K562 (cell line): ENCODE results near the gene DDX41. TPM values are rescaled to one million over a fixed set of nuclear protein-coding genes. Genes with fewer than 3 reads are reported as not detected.

Source experiments
- BRCA1 ChIP-seq, 2 experiments: fragments of 450-650 bp in 1 of 2; sonication (generic) in 1 of 2; formaldehyde crosslinking in 1 of 2; IDR thresholded peaks; 2 replicates each; pipeline versions ENCODE4 v1.5.0 to v1.6.1; 2017 to 2020; ENCODE audit warnings: mild to moderate bottlenecking in 1 of 2, missing genetic modification reagents in 1 of 2
- CBX3 ChIP-seq, 2 experiments: IDR thresholded peaks; 1 replicate in 1 of 2; 2 replicates in 1 of 2; pipeline ENCODE4 v1.6.1; 2012; ENCODE audit warnings: inconsistent platforms in 2 of 2, low read length in 2 of 2, borderline replicate concordance in 1 of 2, control low read depth in 1 of 2
- MBD2 ChIP-seq: sonication (generic); IDR thresholded peaks from 2 replicates; pipeline ENCODE4 v1.6.1; 2016; ENCODE audit warnings: low read depth, borderline replicate concordance
- MYBL2 ChIP-seq, 2 experiments: fragments of 450-650 bp in 1 of 2; sonication (generic) in 1 of 2; formaldehyde crosslinking in 1 of 2; IDR thresholded peaks; 2 replicates each; pipeline versions ENCODE4 v1.6.1 to v1.8.1; 2017 to 2022; ENCODE audit warnings: borderline replicate concordance in 1 of 2, inconsistent platforms in 1 of 2, low read depth in 1 of 2, mild to moderate bottlenecking in 1 of 2, missing genetic modification reagents in 1 of 2, moderate library complexity in 1 of 2
- PPARD ChIP-seq: fragments of 250-450 bp; sonication (Bioruptor Pico); IDR thresholded peaks from 2 replicates; pipeline ENCODE4 v1.8.0; 2022; ENCODE audit warnings: inconsistent platforms, mild to moderate bottlenecking, moderate library complexity
- RBM22 ChIP-seq: fragments of 200-400 bp; formaldehyde crosslinking; IDR thresholded peaks from 2 replicates; pipeline ENCODE4 v1.6.1; 2018; ENCODE audit warnings: low read length, low read depth; ENCODE audit not compliant: poor library complexity, severe bottlenecking
- RFX1 ChIP-seq: fragments of 450-650 bp; IDR thresholded peaks from 2 replicates; pipeline ENCODE4 v1.6.1; 2016; ENCODE audit warnings: mild to moderate bottlenecking, moderate library complexity
- SAP30 ChIP-seq: fragments of 200-600 bp; sonication (generic); IDR thresholded peaks from 2 replicates; pipeline ENCODE4 v1.6.1; 2012; ENCODE audit warnings: borderline replicate concordance, low read depth, mild to moderate bottlenecking, moderate library complexity, low read length, control low read depth, inconsistent platforms; ENCODE audit not compliant: insufficient read depth, poor library complexity, severe bottlenecking
- SMAD1 ChIP-seq: fragments of 150-350 bp; IDR thresholded peaks from 2 replicates; pipeline ENCODE4 v1.6.1; 2014; ENCODE audit warnings: low read length, low read depth; ENCODE audit not compliant: partially characterized antibody
- UBTF ChIP-seq, 2 experiments: IDR thresholded peaks; 2 replicates each; pipeline ENCODE4 v1.6.1; 2012; ENCODE audit warnings: improper control_type of control experiment in 2 of 2, low read depth in 2 of 2, low read length in 2 of 2, borderline replicate concordance in 1 of 2
- ZFP91 ChIP-seq: sonication (generic); formaldehyde crosslinking; IDR thresholded peaks from 2 replicates; pipeline ENCODE4 v1.8.0; 2022; ENCODE audit warnings: mild to moderate bottlenecking, missing genetic modification reagents
- ZNF507 ChIP-seq: conservative IDR thresholded peaks from 2 replicates; pipeline ENCODE4 v1.6.1; 2017; ENCODE audit warnings: missing genetic modification characterization, missing compliant biosample characterization
- ZNF561 ChIP-seq: fragments of 450-650 bp; formaldehyde crosslinking; conservative IDR thresholded peaks from 2 replicates; pipeline ENCODE4 v1.4.0; 2020; ENCODE audit warnings: mild to moderate bottlenecking, moderate library complexity
- ZNF609 ChIP-seq: sonication (generic); formaldehyde crosslinking; IDR thresholded peaks from 2 replicates; pipeline ENCODE4 v1.8.1; 2023; ENCODE audit warnings: missing genetic modification reagents, mild to moderate bottlenecking, borderline replicate concordance
- polyA plus RNA-seq, 8 experiments: library from polyadenylated mRNA; depleted of rRNA in 4 of 8; stranded (reverse) in 5 of 8; unstranded in 3 of 8; fragments of >200 nt; fragmentation: Nextera tagmentation in 2 of 8; fragmentation: Illumina TruSeq in 1 of 8; extraction: Ambion mirVana in 2 of 8; extraction: Trizol in 1 of 8; gene quantifications; 2 replicates each; pipeline versions ENCODE4 v1.2.1 to v1.2.3, GENCODE V29; 2011 to 2014; ENCODE audit warnings: inconsistent platforms in 1 of 8, missing spikeins in 1 of 8
- total RNA-seq, 7 experiments: library from RNA; depleted of rRNA in 6 of 7; stranded (reverse); fragments of >200 nt in 6 of 7; fragmentation: Illumina TruSeq in 2 of 7; extraction: Trizol in 2 of 7; gene quantifications; 2 replicates each; pipeline versions ENCODE4 v1.2.1 to v1.2.3, GENCODE V29; 2011 to 2021; ENCODE audit warnings: low replicate concordance in 1 of 7

Gene DDX41
- total and polyA plus RNA-seq, 9 of the 15 experiments (the other 6 are each of a cell fraction or from before 2014, with no cell fraction given), result 38.2 to 284 (median 116) TPM

GRCh38 chr5:177516601-177517568 is at the start of gene DDX41 (continued):
- TF ChIP-seq ZNF609, result no peak
- TF ChIP-seq RBM22, result peak; percentile 64
- no peak for TF ChIP-seq MYBL2 (IDR thresholded peaks at IDR 0.05; ENCODE audit: low read depth)
- no peak for TF ChIP-seq MYBL2 (CRISPR knock-in tag; IDR thresholded peaks at IDR 0.05; ENCODE audit: borderline replicate concordance)
- peak in 1 of 2 experiments; percentile 83; a peak in 1 of 3 replicates for TF ChIP-seq CBX3 (IDR thresholded peaks at IDR 0.05; ENCODE audit: borderline replicate concordance in 1 of 2, low read length in 2 of 2)
- TF ChIP-seq RFX1, result peak; percentile 82
- no peak for TF ChIP-seq ZNF561 (CRISPR knock-in tag)
- peak; percentile 78 for TF ChIP-seq MBD2
- TF ChIP-seq SMAD1, result peak; percentile 56
- TF ChIP-seq PPARD, result no peak
- TF ChIP-seq ZFP91 (CRISPR knock-in tag), result 0 out of 2 replicates have a peak, but pooled peaks have one; percentile 24
- no peak for TF ChIP-seq ZNF507 (tag)
- TF ChIP-seq SAP30, result peak; percentile 73
- no peak; a peak in 1 of 4 replicates for TF ChIP-seq UBTF (IDR thresholded peaks at IDR 0.05; ENCODE audit: borderline replicate concordance in 1 of 2, low read depth in 2 of 2, low read length in 2 of 2)
- TF ChIP-seq BRCA1 (IDR thresholded peaks at IDR 0.05), result no peak
- TF ChIP-seq BRCA1 (CRISPR knock-in tag; IDR thresholded peaks at IDR 0.05), result no peak
